Measurements from ENCODE around the gene DNAJC4. TPM values are rescaled to one million over a fixed set of nuclear protein-coding genes. Genes with fewer than 3 reads are reported as not detected.

DNAJC4 gene
- polyA plus RNA-seq, 1 donor from 2014 or later, result 20.3 TPM

DNA sequence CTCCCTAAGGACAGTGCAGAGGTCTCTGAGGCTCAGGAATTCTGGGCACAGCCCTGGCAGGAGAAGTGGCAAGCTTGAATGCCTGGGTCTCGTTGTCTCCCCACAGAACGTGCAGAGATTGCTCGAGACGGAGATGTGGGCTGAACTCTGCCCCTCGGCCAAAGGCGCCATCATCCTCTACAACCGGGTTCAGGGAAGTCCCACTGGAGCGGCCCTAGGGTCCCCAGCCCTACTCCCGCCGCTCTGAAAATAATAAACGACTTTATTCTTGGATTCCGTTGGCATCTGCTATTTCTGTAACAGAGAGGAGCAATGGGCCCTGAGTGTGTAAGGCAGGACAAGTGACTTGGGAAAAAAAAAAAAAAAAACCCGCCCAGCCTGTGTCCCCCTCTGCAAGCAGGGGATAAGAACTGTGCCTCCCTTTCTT lies 591 bp upstream of the DNAJC4 start:
- no peaks in the 10 kb centered on the region for H3F3A ChIP-seq (ENCODE audit: insufficient read depth, low read length, poor library complexity, severe bottlenecking)
- no peaks in the 10 kb centered on the region for H3K9me2 ChIP-seq (ENCODE audit: insufficient read depth, low read length)
- peak overlapping the region; percentile 70 for H3K4me2 ChIP-seq (ENCODE audit: low read length)
- no peaks in the 10 kb centered on the region for H4K20me1 ChIP-seq (ENCODE audit: insufficient read depth)
- H3K79me2 ChIP-seq (replicated peaks; ENCODE audit: insufficient read depth, low read length), result peaks cover 6% of the 10 kb centered on the region
- no peaks in the 10 kb centered on the region for H3K36me3 ChIP-seq (ENCODE audit: insufficient read depth, low read length)
- peak overlapping the region; percentile 94 for H3K4me3 ChIP-seq (ENCODE audit: low read length)
- H3K9ac ChIP-seq (ENCODE audit: low read length), result peak overlapping the region; percentile 88
- H3K27ac ChIP-seq (ENCODE audit: low read length), result peak overlapping the region; percentile 88
- TF ChIP-seq CTCF (IDR thresholded peaks at IDR 0.05; ENCODE audit: poor library complexity, severe bottlenecking), result no peak
- no peak for TF ChIP-seq TAF1 (IDR thresholded peaks at IDR 0.05; ENCODE audit: low read depth)
- TF ChIP-seq POLR2AphosphoS5 (IDR thresholded peaks at IDR 0.05), result no peak
- TF ChIP-seq MXI1 (conservative IDR thresholded peaks at IDR 0.05; ENCODE audit: poor library complexity, severe bottlenecking), result no peak
- no peak for TF ChIP-seq EZH2 (IDR thresholded peaks at IDR 0.05; ENCODE audit: borderline replicate concordance, insufficient read depth, low read length, poor library complexity, severe bottlenecking)
- TF ChIP-seq EP300 (conservative IDR thresholded peaks at IDR 0.05; ENCODE audit: poor library complexity, severe bottlenecking), result no peak
- no peak for TF ChIP-seq SMC3 (conservative IDR thresholded peaks at IDR 0.05; ENCODE audit: poor library complexity)
- TF ChIP-seq, protein P1, sequence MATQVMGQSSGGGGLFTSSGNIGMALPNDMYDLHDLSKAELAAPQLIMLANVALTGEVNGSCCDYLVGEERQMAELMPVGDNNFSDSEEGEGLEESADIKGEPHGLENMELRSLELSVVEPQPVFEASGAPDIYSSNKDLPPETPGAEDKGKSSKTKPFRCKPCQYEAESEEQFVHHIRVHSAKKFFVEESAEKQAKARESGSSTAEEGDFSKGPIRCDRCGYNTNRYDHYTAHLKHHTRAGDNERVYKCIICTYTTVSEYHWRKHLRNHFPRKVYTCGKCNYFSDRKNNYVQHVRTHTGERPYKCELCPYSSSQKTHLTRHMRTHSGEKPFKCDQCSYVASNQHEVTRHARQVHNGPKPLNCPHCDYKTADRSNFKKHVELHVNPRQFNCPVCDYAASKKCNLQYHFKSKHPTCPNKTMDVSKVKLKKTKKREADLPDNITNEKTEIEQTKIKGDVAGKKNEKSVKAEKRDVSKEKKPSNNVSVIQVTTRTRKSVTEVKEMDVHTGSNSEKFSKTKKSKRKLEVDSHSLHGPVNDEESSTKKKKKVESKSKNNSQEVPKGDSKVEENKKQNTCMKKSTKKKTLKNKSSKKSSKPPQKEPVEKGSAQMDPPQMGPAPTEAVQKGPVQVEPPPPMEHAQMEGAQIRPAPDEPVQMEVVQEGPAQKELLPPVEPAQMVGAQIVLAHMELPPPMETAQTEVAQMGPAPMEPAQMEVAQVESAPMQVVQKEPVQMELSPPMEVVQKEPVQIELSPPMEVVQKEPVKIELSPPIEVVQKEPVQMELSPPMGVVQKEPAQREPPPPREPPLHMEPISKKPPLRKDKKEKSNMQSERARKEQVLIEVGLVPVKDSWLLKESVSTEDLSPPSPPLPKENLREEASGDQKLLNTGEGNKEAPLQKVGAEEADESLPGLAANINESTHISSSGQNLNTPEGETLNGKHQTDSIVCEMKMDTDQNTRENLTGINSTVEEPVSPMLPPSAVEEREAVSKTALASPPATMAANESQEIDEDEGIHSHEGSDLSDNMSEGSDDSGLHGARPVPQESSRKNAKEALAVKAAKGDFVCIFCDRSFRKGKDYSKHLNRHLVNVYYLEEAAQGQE (IDR thresholded peaks at IDR 0.05; ENCODE audit: borderline replicate concordance), result no peak
- TF ChIP-seq RAD21 (conservative IDR thresholded peaks at IDR 0.05), result no peak
- H3K9me3 ChIP-seq (ENCODE audit: low read length), result no peaks in the 10 kb centered on the region
- peak overlapping the region; percentile 72 for H2AFZ ChIP-seq (ENCODE audit: low read depth, low read length)
- H3K27me3 ChIP-seq (ENCODE audit: insufficient read depth, low read depth, low read length), result peaks cover 8% of the 10 kb centered on the region

DNA sequence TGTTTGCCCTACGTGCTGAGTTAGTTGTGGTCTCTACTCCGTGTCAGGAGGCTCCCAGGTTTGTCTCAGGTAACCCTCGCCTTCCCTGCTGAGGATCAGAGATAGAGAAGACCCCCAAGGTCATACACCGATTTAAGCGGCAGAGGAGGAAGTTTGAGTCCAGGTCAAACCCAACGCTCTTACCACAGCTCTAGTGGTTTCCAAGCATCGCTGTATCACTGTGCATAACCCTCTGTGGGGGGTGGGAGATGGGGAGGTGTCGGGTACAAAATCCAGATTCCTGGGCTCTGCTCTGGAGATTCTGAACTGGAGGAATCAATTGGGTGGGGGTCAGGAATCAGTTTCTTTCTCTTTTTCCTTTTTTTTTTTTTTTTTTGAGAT lies 627 bp downstream of the DNAJC4 start:
- no peaks in the 10 kb centered on the region for H3K9me2 ChIP-seq (ENCODE audit: insufficient read depth, low read length)
- no peaks in the 10 kb centered on the region for H3F3A ChIP-seq (ENCODE audit: insufficient read depth, low read length, poor library complexity, severe bottlenecking)
- H2AFZ ChIP-seq (ENCODE audit: low read depth, low read length), result peak overlapping the region; percentile 72
- TF ChIP-seq POLR2AphosphoS5 (IDR thresholded peaks at IDR 0.05), result no peak
- no peak for TF ChIP-seq EP300 (conservative IDR thresholded peaks at IDR 0.05; ENCODE audit: poor library complexity, severe bottlenecking)
- TF ChIP-seq EZH2 (IDR thresholded peaks at IDR 0.05; ENCODE audit: borderline replicate concordance, insufficient read depth, low read length, poor library complexity, severe bottlenecking), result no peak
- no peak for TF ChIP-seq SMC3 (conservative IDR thresholded peaks at IDR 0.05; ENCODE audit: poor library complexity)
- no peak for TF ChIP-seq MXI1 (conservative IDR thresholded peaks at IDR 0.05; ENCODE audit: poor library complexity, severe bottlenecking)
- TF ChIP-seq, protein P1 (IDR thresholded peaks at IDR 0.05; ENCODE audit: borderline replicate concordance), result no peak
- TF ChIP-seq RAD21 (conservative IDR thresholded peaks at IDR 0.05), result no peak
- TF ChIP-seq TAF1 (IDR thresholded peaks at IDR 0.05; ENCODE audit: low read depth), result no peak
- no peaks in the 10 kb centered on the region for H3K36me3 ChIP-seq (ENCODE audit: insufficient read depth, low read length)
- peak overlapping the region; percentile 88 for H3K9ac ChIP-seq (ENCODE audit: low read length)
- no peaks in the 10 kb centered on the region for H3K9me3 ChIP-seq (ENCODE audit: low read length)
- H3K4me3 ChIP-seq (ENCODE audit: low read length), result peak overlapping the region; percentile 94
- H3K27ac ChIP-seq (ENCODE audit: low read length), result peak overlapping the region; percentile 88
- H3K4me2 ChIP-seq (ENCODE audit: low read length), result peak overlapping the region; percentile 54
- peaks cover 4% of the 10 kb centered on the region for H3K79me2 ChIP-seq (replicated peaks; ENCODE audit: insufficient read depth, low read length)
- peaks cover 8% of the 10 kb centered on the region for H3K27me3 ChIP-seq (ENCODE audit: insufficient read depth, low read depth, low read length)
- no peaks in the 10 kb centered on the region for H4K20me1 ChIP-seq (ENCODE audit: insufficient read depth)

Data from neural cell (in vitro differentiated cells).